ENCODE data around the gene KCNK15. TPM values are rescaled to one million over a fixed set of nuclear protein-coding genes. Genes with fewer than 3 reads are reported as not detected.

The KCNK15 gene
- total and polyA plus RNA-seq, 10 donors, result 0.06 to 0.92 (median 0.26) TPM; not detected in 3

GRCh38 chr20:44715499-44716308, 30.0 kb upstream of the KCNK15 start:
- Histone ChIP-seq H3K27me3 (replicated peaks in 1 of 7) (no peaks in the 10 kb centered on the region), H3K27ac (no peak overlapping the region), H3K36me3 (no peaks in the 10 kb centered on the region), H3K4me3 (no peak overlapping the region), H3K9me3 (no peaks in the 10 kb centered on the region), H3K4me1 (peaks cover 0 to 18% (median 8%) of the 10 kb centered on the region in 6 donors)
- DNase-seq, result no peak
- WGBS, 5 donors, result 87 to 95% (median 91%) methylated on average over 2 to 5 of the region's 5 CpGs
- intact Hi-C loops (cut with DNase I; ENCODE audit: low total_unique reads), result no loop called here
- TF ChIP-seq POLR2A (IDR thresholded peaks at IDR 0.05) (no peak), CTCF (IDR thresholded peaks at IDR 0.05 in 8 of 11, conservative IDR thresholded peaks at IDR 0.05 in 3 of 11) (no peak), POLR2AphosphoS5 (IDR thresholded peaks at IDR 0.05) (no peak)

- H3K36me3 ChIP-seq, result no peaks in the 10 kb centered on the region
- 83 to 93% (median 91%) methylated on average over 13 of the region's 13 CpGs for WGBS, 5 donors
- intact Hi-C loops (cut with DNase I; ENCODE audit: low total_unique reads), result no loop called here
- no peaks in the 10 kb centered on the region for H3K9me3 ChIP-seq
- no peak for DNase-seq
- TF ChIP-seq POLR2A (IDR thresholded peaks at IDR 0.05) (no peak), CTCF (IDR thresholded peaks at IDR 0.05 in 8 of 11, conservative IDR thresholded peaks at IDR 0.05 in 3 of 11) (no peak), POLR2AphosphoS5 (IDR thresholded peaks at IDR 0.05) (no peak)
- peaks cover 0 to 18% (median 8%) of the 10 kb centered on the region in 6 donors for H3K4me1 ChIP-seq
- no peak overlapping the region for H3K27ac ChIP-seq
- H3K4me3 ChIP-seq, result no peak overlapping the region
- H3K27me3 ChIP-seq (replicated peaks in 1 of 7), result no peaks in the 10 kb centered on the region
These were observed 29.2 kb upstream of the KCNK15 start for GRCh38 chr20:44716309-44717106.

GRCh38 chr20:44717986-44718385, 27.7 kb upstream of the KCNK15 start:
- intact Hi-C loops (cut with DNase I; ENCODE audit: low total_unique reads), result no loop called here
- Histone ChIP-seq H3K9me3 (no peaks in the 10 kb centered on the region), H3K27ac (no peak overlapping the region), H3K36me3 (no peaks in the 10 kb centered on the region), H3K27me3 (replicated peaks in 1 of 7) (no peaks in the 10 kb centered on the region), H3K4me1 (peaks cover 0 to 18% (median 8%) of the 10 kb centered on the region in 6 donors), H3K4me3 (no peak overlapping the region)
- TF ChIP-seq CTCF (IDR thresholded peaks at IDR 0.05 in 8 of 11, conservative IDR thresholded peaks at IDR 0.05 in 3 of 11) (no peak), POLR2A (IDR thresholded peaks at IDR 0.05) (no peak)
- 73 to 92% (median 86%) methylated on average over 4 to 10 of the region's 10 CpGs for WGBS, 5 donors
- no peak for DNase-seq

- WGBS, 5 donors, result 86 to 94% (median 91%) methylated on average over 5 to 19 of the region's 19 CpGs
- Histone ChIP-seq H3K9me3 (no peaks in the 10 kb centered on the region), H3K4me1 (peaks cover 0 to 10% (median under 1%) of the 10 kb centered on the region in 6 donors), H3K27ac (no peak overlapping the region), H3K36me3 (no peaks in the 10 kb centered on the region), H3K27me3 (replicated peaks in 1 of 7) (peaks cover 0 to 6% (median 0%) of the 10 kb centered on the region in 7 donors), H3K4me3 (no peak overlapping the region)
- TF ChIP-seq CTCF (IDR thresholded peaks at IDR 0.05 in 8 of 11, conservative IDR thresholded peaks at IDR 0.05 in 3 of 11) (no peak), POLR2A (IDR thresholded peaks at IDR 0.05) (no peak), POLR2AphosphoS5 (IDR thresholded peaks at IDR 0.05) (no peak)
- no peak for DNase-seq
- intact Hi-C loops (cut with DNase I; ENCODE audit: low total_unique reads), result no loop called here
These were observed 25.8 kb upstream of the KCNK15 start for GRCh38 chr20:44719841-44720240.
